HG03442 (cell line): Measurements from ENCODE around the gene CLEC3B.
A peak's percentile ranks its signal among the peaks of the same experiment; 100 is the strongest.
"Not testable (repeated sequence)": the region's sequence is repeated elsewhere in the genome, so short reads cannot be mapped to it uniquely, and the experiment has no call there.

ENCODE experiments used
- ATAC-seq: cut with Tn5 transposase; IDR thresholded peaks from one replicate; pipeline ENCODE4 v1.9.1; 2021; ENCODE audit warnings: mild to moderate bottlenecking, moderate library complexity; ENCODE audit not compliant: unreplicated experiment

Gene CLEC3B

DNA sequence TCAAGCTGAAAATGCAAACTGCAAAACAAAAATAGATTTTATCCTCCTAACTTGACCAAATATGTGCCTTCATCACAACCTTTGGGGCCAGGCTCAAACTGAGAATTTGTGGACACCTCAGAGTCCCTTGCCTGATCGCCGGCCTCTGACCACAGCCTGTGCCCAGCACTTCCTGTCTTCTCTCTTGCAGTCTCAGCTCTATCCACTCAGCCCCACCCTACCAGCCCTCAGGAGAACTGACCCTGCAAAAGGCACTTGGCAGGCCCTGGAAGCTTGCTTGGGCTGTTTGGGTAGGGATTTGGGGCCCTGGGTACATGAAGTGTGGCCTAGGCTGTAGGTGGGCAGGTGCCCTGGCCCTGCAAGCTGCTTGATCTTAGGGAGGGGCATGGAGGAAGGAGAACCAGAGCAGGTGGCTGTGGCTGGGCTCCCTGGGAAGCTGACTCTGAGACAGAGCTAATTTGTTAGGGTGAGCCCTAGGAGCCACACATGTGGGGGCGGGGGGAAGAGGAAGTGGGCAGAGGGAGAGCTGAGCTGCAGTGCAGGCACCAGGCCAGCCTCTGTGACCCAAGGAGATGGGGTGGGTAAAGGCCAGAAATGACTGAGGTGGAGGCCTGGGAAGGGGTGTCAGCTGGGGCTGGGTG, 8.6 kb downstream of the CLEC3B start:
- no peak for ATAC-seq

DNA sequence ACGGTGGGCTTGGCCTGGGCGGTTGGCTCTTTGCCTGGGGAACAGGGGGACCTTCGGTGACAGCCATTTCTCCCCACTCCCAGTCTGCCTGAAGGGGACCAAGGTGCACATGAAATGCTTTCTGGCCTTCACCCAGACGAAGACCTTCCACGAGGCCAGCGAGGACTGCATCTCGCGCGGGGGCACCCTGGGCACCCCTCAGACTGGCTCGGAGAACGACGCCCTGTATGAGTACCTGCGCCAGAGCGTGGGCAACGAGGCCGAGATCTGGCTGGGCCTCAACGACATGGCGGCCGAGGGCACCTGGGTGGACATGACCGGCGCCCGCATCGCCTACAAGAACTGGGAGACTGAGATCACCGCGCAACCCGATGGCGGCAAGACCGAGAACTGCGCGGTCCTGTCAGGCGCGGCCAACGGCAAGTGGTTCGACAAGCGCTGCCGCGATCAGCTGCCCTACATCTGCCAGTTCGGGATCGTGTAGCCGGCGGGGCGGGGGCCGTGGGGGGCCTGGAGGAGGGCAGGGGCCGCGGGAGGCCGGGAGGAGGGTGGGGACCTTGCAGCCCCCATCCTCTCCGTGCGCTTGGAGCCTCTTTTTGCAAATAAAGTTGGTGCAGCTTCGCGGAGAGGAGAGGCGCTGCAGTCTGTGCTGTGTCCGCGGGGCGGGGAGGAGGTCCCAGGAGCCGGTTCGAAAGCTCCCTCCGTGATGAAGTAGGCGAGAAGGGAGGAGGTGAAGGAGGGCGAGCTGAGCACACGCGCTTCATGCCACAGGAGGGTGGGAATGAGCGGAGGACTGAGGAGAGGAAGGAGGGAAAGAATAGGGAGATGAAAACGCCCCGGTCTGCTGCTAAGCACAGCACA, 9.6 kb downstream of the CLEC3B start:
- ATAC-seq: no peak

DNA sequence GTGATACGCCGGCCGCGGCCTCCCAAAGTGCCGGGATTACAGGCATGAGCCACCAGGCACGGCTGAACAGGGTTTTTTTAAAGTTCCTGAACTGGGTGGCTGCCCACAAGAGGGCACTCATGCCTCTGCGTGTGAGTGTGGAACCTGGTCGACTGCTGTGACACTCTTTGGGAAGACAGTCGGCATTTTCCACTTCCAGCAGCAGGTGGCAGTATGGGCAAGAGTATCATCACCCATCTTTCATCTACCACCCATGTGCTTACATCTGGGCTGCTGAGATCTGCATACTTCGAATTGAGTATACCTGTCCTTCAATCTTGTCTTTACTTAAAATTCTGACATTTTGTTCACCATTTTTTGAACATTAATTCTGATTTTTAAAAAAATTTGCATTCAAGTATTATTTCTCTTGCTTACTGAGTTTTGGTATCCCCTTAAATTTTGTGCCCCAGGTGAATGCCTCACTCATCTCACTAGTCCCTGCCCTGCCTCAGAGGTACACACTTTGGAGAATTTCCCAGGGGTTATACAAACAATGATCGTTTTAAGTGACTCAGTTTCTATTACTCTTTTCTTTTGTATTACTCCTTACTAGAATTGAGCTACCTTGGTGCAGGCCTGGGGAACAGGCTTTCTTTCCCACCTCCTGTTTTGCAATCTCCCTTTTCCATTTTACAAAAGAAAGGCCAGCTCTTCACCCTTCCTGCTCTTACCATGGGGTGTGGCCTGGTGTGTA, 11.8 kb downstream of the CLEC3B start:
- peak; percentile 63 for ATAC-seq

DNA sequence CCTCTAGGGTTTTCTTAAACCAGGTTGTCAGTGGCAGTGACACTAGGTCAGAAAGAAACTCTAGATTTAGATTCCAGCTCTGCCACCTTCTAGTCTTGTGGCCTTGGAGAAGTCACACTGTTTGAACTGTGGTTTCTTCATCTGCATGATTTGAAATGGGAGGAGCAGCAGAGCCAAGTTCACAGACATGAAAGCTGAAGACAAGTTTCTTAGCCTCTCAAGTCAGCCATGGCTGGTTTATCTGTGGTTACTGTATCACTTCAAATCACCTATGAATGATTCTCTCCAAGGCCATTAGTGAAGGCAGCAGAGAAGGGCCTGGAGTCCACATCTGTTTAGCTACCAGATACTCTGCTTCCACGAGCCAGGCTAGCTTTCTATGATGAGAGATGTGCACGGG, 15.6 kb downstream of the CLEC3B start:
- no peak for ATAC-seq

DNA sequence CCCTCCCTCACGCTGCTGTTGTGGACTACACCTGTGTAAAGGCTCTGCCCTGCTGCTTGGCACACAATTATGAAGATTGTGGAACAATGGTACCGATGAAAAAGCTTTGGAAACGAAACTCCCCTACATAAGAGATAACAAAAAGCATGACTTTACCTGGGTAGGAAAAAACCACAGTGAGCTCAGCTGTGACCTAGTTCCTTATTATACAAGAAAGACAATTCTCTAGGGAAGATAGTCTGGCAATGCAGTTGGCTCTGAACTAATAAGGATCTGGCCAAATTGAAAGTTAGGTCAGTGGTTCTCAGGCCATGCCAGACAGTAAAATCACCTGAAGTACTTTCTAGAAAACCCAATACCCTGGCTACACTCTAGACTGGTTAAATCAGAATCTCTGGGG, 16.1 kb downstream of the CLEC3B start:
- ATAC-seq: no peak

DNA sequence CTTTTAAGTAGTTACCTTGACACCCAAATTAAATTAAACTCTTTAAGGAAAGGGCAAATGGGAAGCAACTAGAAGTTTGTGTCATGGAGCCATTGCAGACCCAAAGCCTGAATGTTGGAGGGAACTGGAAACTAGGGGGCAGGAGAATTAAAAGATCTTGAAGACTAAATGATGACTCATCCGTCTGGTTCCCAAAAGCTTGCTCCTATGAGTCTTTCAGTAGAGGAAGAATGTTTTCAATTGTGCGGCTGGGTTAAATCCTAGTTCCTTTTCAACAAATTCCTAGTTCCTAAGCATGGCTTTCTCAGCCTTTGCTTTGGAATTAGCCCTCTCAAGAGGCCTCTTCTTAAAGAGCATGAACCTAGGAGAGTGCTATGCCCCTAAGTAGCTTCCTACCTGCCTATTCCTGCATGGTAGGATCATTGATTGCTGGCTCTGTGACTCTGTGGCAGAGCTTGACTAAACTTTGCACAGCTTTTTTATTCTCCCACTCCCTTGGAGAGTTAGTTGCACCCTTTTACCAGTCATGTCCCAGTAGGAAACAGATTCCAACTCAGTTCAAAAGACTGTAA, 17.7 kb downstream of the CLEC3B start:
- no peak for ATAC-seq

DNA sequence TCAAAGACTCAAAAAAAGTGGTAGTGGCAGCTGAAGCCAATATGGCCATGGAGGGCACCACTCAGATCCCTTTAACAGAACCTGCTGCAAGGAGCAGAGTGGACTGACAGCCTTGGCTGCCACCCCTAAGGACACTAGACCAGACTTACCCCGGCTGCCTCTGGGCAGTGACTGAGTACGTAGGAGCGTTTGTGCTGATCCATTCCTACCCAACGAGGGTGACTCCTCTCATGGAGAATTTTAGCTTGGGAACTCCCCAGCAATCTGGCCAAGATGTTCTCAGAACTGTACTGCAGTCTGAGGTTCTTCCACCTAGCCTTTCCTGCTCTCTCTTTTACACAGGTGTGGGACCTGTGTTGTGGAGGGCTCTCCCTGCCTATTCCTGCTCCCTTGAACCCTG, 22.1 kb downstream of the CLEC3B start:
- no peak for ATAC-seq

DNA sequence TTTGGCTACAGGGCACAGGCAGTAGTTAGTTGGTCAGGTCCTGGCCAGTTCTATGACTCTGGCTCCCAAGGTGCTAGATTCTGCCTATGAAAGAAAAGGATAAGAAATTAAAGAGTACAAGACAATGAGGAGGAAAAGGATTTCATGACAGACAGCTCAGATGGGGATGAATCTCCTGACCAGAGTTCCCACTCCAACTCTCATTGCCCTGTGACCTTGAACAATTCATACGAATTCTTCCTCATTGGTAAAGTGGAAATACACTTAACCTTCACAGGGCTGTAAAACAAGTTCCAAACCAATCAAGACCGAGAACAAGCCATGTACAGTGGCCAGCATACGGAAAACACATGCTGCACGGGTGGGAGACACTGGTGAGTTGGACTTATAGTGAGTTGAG, 23.7 kb downstream of the CLEC3B start:
- no peak for ATAC-seq

DNA sequence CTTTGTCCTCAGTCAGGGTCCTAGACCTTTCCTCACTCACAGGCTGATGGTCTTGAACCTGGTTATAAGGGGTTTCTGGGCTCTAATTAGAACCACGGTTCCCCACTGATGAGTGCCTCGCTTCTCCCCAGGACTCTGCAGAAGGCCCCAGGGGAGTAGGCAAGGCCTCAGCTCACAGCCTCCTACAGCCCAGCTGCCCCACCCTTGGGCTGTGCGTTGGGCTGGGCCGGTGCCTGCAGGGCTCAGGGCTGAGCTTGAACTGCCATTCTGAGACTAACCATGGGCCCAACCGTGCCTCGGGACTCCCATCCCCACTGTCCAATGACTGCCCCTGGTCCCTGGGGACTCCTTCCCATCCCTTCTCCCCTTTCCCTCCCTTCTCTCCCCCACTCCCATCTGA, 25.6 kb downstream of the CLEC3B start:
- ATAC-seq: no peak

DNA sequence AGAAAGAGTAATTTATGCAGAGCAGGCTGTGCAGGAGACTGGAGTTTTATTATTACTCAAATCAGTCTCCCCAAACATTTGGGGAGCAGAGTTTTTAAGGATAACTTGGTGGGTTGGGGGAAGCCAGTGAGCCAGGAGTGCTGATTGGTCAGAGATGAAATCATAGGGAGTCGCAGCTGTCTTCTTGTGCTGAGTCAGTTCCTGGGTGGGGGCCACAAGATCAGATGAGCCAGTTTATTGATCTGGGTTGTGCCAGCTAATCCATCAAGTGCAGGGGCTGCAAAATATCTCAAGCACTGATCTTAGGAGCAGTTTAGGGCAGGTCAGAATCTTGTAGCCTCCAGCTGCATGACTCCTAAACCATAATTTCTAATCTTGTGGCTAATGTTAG, 27.7 kb downstream of the CLEC3B start:
- not testable (repeated sequence) for ATAC-seq

DNA sequence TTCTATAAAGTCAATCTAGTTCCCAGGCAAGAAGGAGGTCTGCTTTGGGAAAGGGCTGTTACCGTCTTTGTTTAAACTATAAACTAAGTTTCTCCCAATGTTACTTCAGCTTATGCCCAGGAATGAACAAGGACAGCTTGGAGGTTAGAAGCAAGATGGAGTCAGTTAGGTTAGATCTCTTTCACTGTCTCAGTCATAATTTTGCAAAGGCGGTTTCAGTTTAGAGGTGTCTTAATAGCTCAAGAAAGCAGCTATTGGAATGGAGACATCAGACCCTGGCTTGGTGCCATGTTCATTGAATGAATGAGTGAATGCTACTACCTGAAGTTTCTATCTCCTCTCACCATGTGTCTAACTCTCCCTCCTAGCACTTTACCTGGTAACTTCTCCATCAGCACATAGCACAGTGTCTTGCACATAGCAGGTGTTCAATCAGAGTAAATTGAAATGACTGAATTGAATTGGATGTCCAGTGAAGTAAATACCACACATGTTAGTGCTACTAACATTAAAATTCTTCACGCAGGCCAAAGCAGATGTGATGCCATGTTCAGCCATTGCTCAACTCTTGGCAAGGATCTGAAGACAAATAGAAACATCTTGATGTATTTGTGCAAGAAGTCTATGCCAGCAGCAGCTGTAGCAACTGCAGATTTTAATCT, 28.2 kb downstream of the CLEC3B start:
- no peak for ATAC-seq

DNA sequence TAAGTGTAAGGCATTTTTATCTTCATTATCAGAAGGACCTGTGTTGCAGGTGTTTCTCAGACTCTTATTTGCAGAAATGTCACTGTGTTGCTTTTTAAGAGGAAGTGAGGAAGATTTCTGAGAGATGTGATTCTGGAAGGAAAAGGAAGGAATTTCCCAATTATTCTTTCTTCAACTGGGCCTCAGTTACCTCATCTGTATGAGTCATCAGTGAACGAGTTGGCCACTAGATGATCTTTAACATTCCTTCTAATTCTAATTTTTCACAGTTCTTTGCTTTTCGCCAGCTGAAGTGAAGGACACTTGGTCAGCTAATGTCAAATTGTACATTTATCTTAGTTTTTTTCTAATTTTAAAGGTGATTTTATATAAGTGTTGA, 28.9 kb downstream of the CLEC3B start:
- no peak for ATAC-seq

DNA sequence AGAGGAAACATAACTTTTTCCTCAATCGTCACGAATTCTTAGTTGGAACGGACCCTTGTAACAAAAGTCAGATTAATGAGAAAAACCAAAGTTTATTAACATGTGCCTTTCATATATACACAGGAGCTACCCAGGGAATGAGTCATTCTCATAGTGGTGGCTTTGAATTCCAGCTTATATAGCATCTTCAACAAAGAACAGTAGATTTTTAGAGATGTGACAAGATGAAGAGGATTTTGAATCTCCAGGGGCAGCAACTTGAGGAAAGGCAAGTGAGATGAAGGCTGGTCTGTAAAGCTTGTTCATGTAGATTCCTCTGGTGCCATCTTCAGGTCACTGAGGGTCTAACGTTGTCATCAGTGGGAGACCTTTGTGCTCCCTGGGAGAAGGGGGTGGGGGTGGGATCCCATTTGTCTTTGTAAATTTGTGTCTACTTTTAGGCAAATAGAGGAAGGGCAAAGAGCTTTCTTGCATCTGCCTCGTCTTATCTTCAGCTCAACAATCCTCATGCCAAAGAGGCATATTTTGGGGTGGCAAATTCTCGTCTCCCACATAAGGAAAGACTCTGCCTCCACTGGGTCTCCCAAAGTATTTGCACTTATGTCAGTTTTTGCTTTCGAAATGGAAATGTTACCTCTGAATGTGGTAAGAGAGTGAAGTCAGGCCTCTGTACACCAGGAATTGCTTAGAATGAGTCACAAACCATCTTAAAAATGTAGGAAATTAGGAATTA, 29.5 kb downstream of the CLEC3B start:
- no peak for ATAC-seq

DNA sequence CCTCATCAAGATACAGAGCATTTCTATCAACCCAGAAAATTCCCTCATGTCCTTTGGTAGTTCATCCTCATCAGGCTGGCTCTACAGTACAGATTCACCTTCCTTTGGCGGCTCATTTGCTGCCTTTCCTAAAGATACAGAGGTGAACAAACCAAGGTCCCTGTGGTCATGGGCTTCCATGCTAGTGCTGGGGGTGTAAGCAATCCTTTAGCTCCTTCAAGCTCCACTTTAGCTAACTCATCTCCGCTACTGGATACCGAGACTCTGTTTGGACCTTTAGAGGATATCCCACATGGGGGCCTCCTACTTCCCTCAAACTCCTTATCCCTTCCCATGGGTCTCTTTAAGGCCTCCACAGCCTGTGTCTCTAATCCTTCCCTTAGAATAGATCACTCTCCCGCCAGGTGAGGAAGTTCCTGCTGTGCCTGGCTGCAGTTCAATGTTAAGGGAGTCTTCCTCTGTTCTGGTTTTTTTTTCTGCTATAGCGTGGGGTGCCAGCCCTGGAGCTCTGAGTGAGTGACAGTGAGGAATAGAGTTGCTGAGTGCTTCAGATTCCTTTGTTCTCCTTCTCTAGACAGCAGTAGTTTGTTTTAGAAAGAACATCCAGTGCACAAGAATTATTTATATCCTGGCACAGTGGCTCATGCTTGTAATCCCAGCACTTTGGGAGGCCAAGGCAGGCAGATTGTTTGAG, 30.7 kb downstream of the CLEC3B start:
- no peak for ATAC-seq

DNA sequence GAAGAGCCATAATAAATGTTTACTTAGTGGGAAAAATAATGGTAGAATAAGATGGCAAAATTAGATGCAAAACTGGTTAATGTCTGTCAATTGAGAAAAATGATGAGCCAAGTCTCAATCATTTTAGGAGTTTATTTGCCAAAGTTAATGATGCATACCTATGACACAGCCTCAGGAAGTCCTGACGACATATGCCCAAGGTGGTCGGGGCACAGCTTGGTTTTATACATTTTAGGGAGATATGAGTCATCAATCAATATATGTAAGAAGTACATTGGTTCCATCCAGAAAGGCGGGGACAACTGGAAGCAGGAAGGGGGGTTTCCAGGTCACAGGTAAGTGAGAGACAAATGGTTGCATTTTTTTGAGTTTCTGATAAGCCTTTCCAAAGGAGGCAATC, 31.5 kb downstream of the CLEC3B start:
- no peak for ATAC-seq

DNA sequence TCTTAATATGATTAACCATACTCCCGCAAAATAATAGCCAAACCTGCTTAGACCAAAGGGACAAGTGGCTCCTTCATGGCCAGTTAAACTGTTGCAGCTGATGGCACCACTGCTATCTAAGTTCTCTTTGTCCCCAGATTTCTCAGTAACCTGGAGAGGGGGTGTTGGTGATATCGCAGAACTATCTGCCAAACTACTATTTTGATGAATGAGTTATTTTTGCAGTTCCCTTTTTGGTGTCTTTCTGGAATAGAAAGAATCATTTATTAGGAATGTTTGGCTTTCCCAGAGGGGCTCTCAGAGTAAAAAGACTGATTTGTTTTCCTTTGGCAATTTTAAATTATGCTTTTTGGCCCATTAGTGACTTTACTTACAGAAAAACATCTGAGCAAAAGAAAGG, 33.0 kb downstream of the CLEC3B start:
- ATAC-seq: no peak

DNA sequence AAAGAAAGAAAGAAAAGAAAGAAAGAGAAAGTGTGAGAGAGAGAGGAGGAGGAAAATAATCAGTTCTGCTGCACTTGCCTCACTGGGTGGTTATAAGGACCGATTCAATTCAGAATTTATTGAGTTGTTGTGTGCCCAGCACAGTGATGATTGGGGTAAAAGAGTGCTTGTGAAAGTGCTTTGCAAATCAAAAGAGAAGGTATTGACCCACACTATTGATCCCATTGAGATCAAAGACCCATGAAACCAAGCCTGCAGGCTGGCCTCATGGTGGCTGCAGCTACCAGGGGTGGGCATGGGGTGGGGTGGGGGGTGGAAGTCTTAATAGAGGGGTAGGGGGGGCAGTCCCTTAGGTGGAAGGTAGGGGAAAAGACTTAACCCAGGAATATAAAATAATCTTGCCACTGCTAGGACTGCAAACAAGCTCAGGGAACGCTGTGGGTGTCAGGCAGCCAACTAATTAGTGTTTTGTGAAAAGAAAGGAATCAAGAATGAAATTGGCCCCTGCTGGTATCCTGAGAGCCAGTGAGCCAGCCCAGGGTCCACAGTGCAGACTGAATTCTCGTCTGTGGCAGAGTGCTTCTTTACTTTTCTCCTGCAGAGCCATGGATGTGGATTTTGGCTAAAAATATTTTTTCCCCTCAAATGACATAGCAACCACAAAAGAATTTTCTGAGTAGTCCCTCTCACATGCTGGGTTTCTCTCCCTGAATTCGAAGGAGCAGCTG, 34.2 kb downstream of the CLEC3B start:
- no peak for ATAC-seq

DNA sequence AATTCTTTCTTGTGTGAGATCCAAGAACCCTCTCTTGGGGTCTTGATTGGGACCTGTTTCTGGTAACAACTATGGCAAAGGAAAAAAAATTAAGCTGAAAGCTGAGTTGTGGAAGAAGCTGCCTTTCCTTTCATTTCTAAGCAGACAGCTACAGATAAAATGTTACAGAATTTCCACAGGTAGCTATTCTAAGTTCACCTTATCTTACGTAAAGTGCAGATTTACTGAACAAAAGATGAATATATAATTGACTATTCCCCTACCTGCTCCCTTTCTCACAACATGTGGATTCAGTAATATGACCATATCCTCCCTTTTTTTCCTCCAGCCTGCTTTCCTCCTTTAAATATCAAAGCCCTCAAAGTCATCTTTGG, 36.6 kb downstream of the CLEC3B start:
- no peak for ATAC-seq
